ENCODE data around the gene ERG. TPM values are rescaled to one million over a fixed set of nuclear protein-coding genes. Genes with fewer than 3 reads are reported as not detected.

The ERG gene
- total RNA-seq, 2 experiments from 2014 or later = not detected

DNA sequence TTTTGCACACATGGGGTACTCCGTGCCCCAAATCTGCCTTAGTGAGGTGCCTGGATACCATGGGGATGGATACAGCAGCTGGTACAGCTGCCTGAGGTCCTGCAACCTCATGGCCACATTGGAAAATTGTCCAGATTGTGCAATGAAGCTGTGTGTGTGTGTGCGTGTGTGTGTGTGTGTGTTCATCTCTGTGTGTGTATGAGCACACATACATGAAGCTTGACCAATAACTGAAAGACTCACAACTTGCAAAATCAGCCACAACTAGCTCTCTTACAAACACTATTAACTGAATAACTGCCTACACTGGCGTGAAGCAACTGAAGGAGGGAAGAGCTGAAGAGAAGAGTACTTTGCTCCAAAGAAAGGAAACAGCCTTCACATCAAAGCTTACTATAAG lies 78.1 kb downstream of the ERG start:
- H3K4me1 Mint-ChIP-seq (ENCODE audit: low read depth) = no peaks in the 10 kb centered on the region
- H3K9me3 Mint-ChIP-seq (ENCODE audit: insufficient read depth) = no peaks in the 10 kb centered on the region
- no peaks in the 10 kb centered on the region for H3K27me3 Mint-ChIP-seq (ENCODE audit: low read depth)
- ChIA-PET POLR2A (no interaction called here), CTCF (no interaction called here)
- ATAC-seq (no peak), DNase-seq (no peak)
- H3K36me3 Mint-ChIP-seq (ENCODE audit: low read depth) = no peaks in the 10 kb centered on the region
- no peak overlapping the region for H3K27ac Mint-ChIP-seq
- H3K4me3 Mint-ChIP-seq = no peak overlapping the region

GRCh38 chr21:38417726-38418125 lies 80.6 kb downstream of the ERG start:
- Mint-ChIP-seq H3K27me3 (ENCODE audit: low read depth) (peaks cover 2% of the 10 kb centered on the region), H3K4me3 (no peak overlapping the region), H3K27ac (no peak overlapping the region), H3K36me3 (ENCODE audit: low read depth) (no peaks in the 10 kb centered on the region), H3K4me1 (ENCODE audit: low read depth) (no peaks in the 10 kb centered on the region), H3K9me3 (ENCODE audit: insufficient read depth) (no peaks in the 10 kb centered on the region)
- ATAC-seq (no peak), DNase-seq (no peak)
- ChIA-PET POLR2A (no interaction called here), CTCF (no interaction called here)

GRCh38 chr21:38416791-38417190 lies 81.5 kb downstream of the ERG start:
- H3K9me3 Mint-ChIP-seq (ENCODE audit: insufficient read depth) = no peaks in the 10 kb centered on the region
- no peak overlapping the region for H3K27ac Mint-ChIP-seq
- DNase-seq = no peak
- no peak overlapping the region for H3K4me3 Mint-ChIP-seq
- ChIA-PET CTCF (no interaction called here), POLR2A (no interaction called here)
- peaks cover 2% of the 10 kb centered on the region for H3K27me3 Mint-ChIP-seq (ENCODE audit: low read depth)
- no peaks in the 10 kb centered on the region for H3K36me3 Mint-ChIP-seq (ENCODE audit: low read depth)
- ATAC-seq = no peak
- H3K4me1 Mint-ChIP-seq (ENCODE audit: low read depth) = no peaks in the 10 kb centered on the region

- no peak overlapping the region for H3K27ac Mint-ChIP-seq
- peaks cover 2% of the 10 kb centered on the region for H3K27me3 Mint-ChIP-seq (ENCODE audit: low read depth)
- no peaks in the 10 kb centered on the region for H3K36me3 Mint-ChIP-seq (ENCODE audit: low read depth)
- DNase-seq (no peak), ATAC-seq (no peak)
- H3K4me3 Mint-ChIP-seq = no peak overlapping the region
- CTCF ChIA-PET = no interaction called here
- POLR2A ChIA-PET = no interaction called here
- no peaks in the 10 kb centered on the region for H3K9me3 Mint-ChIP-seq (ENCODE audit: insufficient read depth)
- no peaks in the 10 kb centered on the region for H3K4me1 Mint-ChIP-seq (ENCODE audit: low read depth)
Measured at GRCh38 chr21:38413958-38414548, 84.2 kb downstream of the ERG start.

- H3K4me3 Mint-ChIP-seq = no peak overlapping the region
- H3K4me1 Mint-ChIP-seq (ENCODE audit: low read depth) = no peaks in the 10 kb centered on the region
- no peak for DNase-seq
- CTCF ChIA-PET = no interaction called here
- H3K27ac Mint-ChIP-seq = no peak overlapping the region
- ATAC-seq = no peak
- no peaks in the 10 kb centered on the region for H3K36me3 Mint-ChIP-seq (ENCODE audit: low read depth)
- no peaks in the 10 kb centered on the region for H3K9me3 Mint-ChIP-seq (ENCODE audit: insufficient read depth)
- POLR2A ChIA-PET = no interaction called here
- peaks cover 2% of the 10 kb centered on the region for H3K27me3 Mint-ChIP-seq (ENCODE audit: low read depth)
Measured at GRCh38 chr21:38410466-38410865, 87.8 kb downstream of the ERG start.

DNA sequence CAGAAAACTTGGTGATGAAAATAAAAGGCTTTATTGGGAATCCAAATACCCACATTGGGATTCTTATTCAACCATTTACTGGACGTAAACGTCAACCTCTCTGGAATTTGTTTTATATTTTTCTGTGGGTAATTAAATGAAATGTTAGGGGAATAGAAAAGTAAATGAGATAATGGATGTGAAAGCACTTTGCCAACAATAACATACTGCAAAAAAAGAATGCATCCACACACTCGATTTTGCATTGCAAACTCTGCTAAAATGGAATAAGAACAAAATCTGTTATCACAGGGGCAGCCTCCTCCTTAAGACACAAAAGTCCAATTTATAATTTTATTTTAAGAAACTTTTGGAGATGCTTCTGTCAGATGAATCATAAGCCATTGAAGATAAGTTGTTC lies 88.4 kb downstream of the ERG start:
- CTCF ChIA-PET = no interaction called here
- no peaks in the 10 kb centered on the region for H3K36me3 Mint-ChIP-seq (ENCODE audit: low read depth)
- H3K4me3 Mint-ChIP-seq = no peak overlapping the region
- POLR2A ChIA-PET = no interaction called here
- H3K27ac Mint-ChIP-seq = no peak overlapping the region
- H3K9me3 Mint-ChIP-seq (ENCODE audit: insufficient read depth) = no peaks in the 10 kb centered on the region
- peaks cover 2% of the 10 kb centered on the region for H3K27me3 Mint-ChIP-seq (ENCODE audit: low read depth)
- DNase-seq = no peak
- no peak for ATAC-seq
- no peaks in the 10 kb centered on the region for H3K4me1 Mint-ChIP-seq (ENCODE audit: low read depth)

DNA sequence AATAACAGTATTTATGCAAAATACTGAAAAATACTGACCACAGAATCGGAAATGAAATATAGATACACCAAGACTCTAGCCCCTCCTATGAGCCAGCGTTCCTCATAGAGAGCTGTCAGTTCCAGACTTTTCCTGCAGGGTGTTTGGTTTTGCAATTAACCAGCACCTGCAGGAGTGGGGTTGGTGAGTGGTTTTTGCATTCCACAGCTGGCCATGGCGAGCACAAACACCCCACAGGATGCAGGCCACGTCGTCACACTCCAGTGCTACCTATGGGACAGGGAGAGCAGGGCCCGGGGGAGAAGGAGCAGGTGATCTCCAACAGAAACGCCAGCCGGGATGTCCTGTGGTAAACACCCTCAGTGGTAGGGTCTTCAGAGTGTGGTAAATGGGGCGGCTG lies 94.1 kb downstream of the ERG start:
- ATAC-seq = no peak
- no peaks in the 10 kb centered on the region for H3K4me1 Mint-ChIP-seq (ENCODE audit: low read depth)
- CTCF ChIA-PET = no interaction called here
- no peaks in the 10 kb centered on the region for H3K36me3 Mint-ChIP-seq (ENCODE audit: low read depth)
- POLR2A ChIA-PET = no interaction called here
- DNase-seq = no peak
- no peaks in the 10 kb centered on the region for H3K9me3 Mint-ChIP-seq (ENCODE audit: insufficient read depth)
- peaks cover 5% of the 10 kb centered on the region for H3K27me3 Mint-ChIP-seq (ENCODE audit: low read depth)
- no peak overlapping the region for H3K4me3 Mint-ChIP-seq
- H3K27ac Mint-ChIP-seq = no peak overlapping the region

GRCh38 chr21:38402795-38403194 lies 95.5 kb downstream of the ERG start:
- peaks cover 5% of the 10 kb centered on the region for H3K27me3 Mint-ChIP-seq (ENCODE audit: low read depth)
- no peak overlapping the region for H3K4me3 Mint-ChIP-seq
- DNase-seq = no peak
- no peak for ATAC-seq
- CTCF ChIA-PET = no interaction called here
- no peaks in the 10 kb centered on the region for H3K4me1 Mint-ChIP-seq (ENCODE audit: low read depth)
- H3K36me3 Mint-ChIP-seq (ENCODE audit: low read depth) = no peaks in the 10 kb centered on the region
- H3K9me3 Mint-ChIP-seq (ENCODE audit: insufficient read depth) = no peaks in the 10 kb centered on the region
- POLR2A ChIA-PET = no interaction called here
- H3K27ac Mint-ChIP-seq = no peak overlapping the region

DNA sequence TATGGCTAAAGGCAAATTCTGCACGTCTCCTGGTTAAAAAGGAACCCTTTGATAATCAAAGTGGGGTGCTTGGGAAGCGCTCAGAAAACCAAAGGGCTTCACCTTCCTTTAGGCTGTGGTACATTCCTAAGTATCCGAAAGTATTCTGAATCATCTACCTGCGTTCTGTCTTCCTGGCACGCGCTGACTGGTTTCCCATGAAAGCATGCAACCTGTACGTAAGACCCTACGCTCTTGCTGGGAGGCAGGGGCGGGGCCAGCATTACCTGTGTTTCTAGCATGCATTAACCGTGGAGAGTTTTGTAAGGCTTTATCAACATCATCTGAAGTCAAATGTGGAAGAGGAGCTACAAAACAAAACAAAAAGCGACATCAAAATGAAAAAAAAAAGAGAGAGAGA lies 96.0 kb downstream of the ERG start:
- Mint-ChIP-seq H3K4me1 (ENCODE audit: low read depth) (no peaks in the 10 kb centered on the region), H3K36me3 (ENCODE audit: low read depth) (no peaks in the 10 kb centered on the region), H3K27me3 (ENCODE audit: low read depth) (peaks cover 5% of the 10 kb centered on the region), H3K27ac (no peak overlapping the region), H3K9me3 (ENCODE audit: insufficient read depth) (no peaks in the 10 kb centered on the region), H3K4me3 (no peak overlapping the region)
- ChIA-PET CTCF (no interaction called here), POLR2A (no interaction called here)
- DNase-seq = no peak
- no peak for ATAC-seq

GRCh38 chr21:38401191-38401926 lies 96.9 kb downstream of the ERG start:
- POLR2A ChIA-PET = no interaction called here
- Mint-ChIP-seq H3K27me3 (ENCODE audit: low read depth) (peaks cover 8% of the 10 kb centered on the region), H3K4me1 (ENCODE audit: low read depth) (no peaks in the 10 kb centered on the region), H3K27ac (no peak overlapping the region), H3K4me3 (no peak overlapping the region), H3K9me3 (ENCODE audit: insufficient read depth) (no peaks in the 10 kb centered on the region), H3K36me3 (ENCODE audit: low read depth) (no peaks in the 10 kb centered on the region)
- ATAC-seq = no peak
- CTCF ChIA-PET = no interaction called here
- DNase-seq = no peak

DNA sequence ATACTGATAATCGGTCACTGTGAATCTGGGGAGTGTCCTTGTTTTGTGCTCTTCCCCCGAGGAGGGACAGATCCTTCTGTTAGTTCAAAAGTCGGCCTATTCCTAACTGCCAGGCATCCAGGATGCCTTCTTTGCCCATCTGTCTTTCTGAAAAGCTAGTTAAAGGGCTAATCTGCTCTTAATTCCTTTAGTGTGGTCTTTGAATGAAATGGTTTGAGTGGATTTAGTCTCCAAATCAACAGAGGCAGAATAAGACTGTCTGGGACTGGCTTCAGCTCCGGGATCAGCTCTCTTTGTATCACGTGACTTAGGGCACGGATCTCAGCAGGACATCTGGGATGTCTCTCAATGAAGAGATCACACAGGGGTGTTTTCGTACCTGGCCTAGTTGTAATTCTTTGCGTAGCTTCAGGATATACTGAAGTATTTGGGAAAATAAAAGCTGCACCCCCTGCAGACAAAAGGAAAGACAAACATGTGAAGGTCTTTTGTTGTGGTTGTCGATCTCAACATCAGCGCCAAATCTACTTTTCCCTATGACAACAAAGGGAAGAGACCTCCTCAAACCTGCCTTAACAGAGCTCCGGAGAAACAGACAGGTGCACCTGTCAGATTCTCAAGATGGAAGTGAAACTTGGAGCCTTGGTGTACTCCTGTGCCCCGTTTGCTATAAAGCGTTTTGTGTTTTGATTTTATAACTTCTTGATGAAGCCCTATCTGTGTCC lies 97.9 kb downstream of the ERG start:
- DNase-seq = no peak
- Mint-ChIP-seq H3K4me1 (ENCODE audit: low read depth) (no peaks in the 10 kb centered on the region), H3K27ac (no peak overlapping the region), H3K27me3 (ENCODE audit: low read depth) (peaks cover 8% of the 10 kb centered on the region), H3K36me3 (ENCODE audit: low read depth) (no peaks in the 10 kb centered on the region), H3K4me3 (no peak overlapping the region), H3K9me3 (ENCODE audit: insufficient read depth) (no peaks in the 10 kb centered on the region)
- CTCF ChIA-PET = no interaction called here
- ATAC-seq = no peak
- POLR2A ChIA-PET = no interaction called here

GRCh38 chr21:38399103-38399502 lies 99.2 kb downstream of the ERG start:
- Mint-ChIP-seq H3K4me1 (ENCODE audit: low read depth) (no peaks in the 10 kb centered on the region), H3K27me3 (ENCODE audit: low read depth) (peaks cover 8% of the 10 kb centered on the region), H3K4me3 (no peak overlapping the region), H3K27ac (no peak overlapping the region), H3K9me3 (ENCODE audit: insufficient read depth) (no peaks in the 10 kb centered on the region), H3K36me3 (ENCODE audit: low read depth) (no peaks in the 10 kb centered on the region)
- ChIA-PET POLR2A (no interaction called here), CTCF (no interaction called here)
- DNase-seq (no peak), ATAC-seq (no peak)

Data from activated CD8-positive, alpha-beta T cell treated with anti-CD3 and anti-CD28 coated beads, Interleukin-2, amount 10 ng/mL, durations not matched to agents 7 days and 5 days (primary cell).